AML-193 (cell line): ENCODE results near the gene BCL3.
"Not testable (repeated sequence)": the region's sequence is repeated elsewhere in the genome, so short reads cannot be mapped to it uniquely, and the experiment has no call there.

Experiments used
- DNase-seq, 2 experiments: peaks; one replicate each; lab custom pipeline; 2025; lab: John Stamatoyannopoulos, UW

Gene BCL3

DNA sequence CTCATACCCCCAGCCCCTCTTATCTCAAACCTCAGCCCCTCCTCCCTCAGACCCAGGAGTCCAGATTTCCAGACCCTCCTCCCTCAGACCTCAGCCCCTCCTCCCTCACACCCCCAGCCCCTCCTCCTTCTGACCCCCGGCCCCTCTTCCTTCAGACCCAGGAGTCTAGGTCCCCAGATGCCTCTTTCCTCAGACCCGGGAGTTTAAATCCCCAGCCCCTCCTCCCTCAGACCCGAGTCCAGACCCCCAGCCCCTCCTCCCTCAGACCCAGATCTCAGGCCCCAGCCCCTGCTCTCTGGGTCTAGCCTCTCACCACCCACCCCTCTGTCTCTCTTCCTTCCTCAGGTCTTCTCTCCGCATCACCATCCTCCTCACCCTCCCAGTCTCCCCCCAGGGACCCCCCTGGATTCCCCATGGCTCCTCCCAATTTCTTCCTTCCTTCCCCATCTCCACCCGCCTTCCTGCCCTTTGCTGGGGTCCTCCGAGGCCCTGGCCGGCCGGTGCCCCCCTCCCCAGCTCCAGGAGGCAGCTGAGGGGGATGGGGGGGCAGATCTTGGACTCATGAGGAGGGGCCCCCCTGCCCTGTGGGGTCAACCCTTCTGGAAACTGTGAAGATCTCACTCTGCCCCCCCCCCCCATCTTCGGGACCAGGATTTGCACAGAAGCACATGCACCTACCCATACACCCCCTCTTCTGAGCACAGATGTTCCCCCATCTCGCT is 10.7 kb downstream of the BCL3 start:
- DNase-seq: no peak

DNA sequence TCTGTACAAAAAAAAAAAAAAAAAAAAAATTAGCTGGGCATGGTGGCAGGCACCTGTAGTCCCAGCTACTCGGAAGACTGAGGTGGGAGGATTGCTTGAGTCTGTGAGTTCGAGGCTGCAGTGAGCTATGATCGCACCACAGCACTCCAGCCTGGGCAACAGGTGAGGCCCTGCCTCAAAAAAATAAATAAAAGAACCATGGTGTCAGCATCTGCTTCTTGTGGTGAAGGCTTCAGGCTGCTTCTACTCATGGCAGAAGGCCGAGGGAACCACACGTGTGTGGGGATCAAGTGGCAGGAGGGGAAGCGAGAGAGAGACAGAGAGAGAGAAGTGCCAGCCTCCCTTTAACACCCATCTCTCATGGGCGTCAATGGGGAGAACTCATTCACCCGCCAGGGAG is 13.5 kb downstream of the BCL3 start:
- DNase-seq: no peak

DNA sequence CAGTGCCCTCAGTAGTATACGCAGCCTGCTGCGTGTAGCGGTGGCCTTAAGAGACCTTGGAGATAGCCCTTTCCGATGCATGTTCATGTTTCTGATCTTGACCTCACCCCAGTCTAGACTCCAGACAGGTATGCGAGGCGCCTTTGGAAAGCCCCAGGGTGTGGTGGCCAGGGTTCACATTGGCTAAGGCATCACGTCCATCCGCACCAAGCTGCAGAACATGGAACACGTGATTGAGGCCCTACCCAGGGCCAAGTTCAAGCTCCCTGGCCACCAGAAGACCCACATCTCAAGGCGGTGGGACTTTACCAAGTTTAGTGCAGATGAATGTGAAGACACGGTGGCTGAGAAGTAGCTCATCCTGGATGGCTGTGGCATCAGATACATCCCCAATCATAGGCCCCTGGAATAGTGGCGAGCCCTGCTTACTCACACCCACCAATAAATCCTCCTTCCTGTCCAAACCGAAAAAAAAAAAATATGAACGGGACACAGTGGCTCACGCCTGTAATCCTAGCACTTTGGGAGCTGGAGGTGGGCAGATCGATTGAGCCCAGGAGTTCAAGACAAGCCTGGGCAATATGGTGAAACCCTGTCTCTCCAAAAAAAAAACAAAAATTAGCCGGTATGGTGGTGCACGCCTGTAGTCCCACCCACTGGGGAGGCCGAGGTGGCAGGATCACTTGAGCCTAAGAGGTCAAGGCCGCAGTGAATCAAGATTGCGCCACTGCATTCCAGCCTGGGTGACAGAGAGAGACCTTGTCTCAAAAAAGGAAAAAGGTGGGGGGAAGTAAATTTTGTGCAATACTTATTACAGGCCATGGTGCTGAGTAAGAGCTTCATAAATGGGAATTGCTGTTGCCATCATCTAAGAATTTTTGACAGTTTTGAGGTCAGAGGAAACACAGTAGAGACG is 16.8 kb downstream of the BCL3 start:
- DNase-seq: peak; percentile 88 to 90

DNA sequence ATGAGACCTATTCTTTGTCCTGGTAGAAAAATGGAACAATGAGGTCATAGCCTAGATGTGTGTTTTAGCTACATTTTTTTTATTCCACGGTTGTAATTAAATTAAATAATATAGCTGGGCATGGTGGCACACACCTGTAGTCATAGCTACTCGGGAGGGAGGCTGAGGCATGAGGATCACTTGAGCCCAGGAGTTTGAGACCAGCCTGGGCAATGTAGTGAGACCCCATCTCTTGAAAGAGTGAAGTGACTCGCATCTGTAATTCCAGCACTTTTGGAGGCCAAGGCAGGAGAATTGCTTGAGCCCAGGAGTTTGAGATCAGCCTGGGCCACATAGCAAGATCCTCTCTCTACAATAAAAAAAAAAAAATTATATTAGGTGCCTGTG is 17.4 kb downstream of the BCL3 start:
- no peak for DNase-seq

DNA sequence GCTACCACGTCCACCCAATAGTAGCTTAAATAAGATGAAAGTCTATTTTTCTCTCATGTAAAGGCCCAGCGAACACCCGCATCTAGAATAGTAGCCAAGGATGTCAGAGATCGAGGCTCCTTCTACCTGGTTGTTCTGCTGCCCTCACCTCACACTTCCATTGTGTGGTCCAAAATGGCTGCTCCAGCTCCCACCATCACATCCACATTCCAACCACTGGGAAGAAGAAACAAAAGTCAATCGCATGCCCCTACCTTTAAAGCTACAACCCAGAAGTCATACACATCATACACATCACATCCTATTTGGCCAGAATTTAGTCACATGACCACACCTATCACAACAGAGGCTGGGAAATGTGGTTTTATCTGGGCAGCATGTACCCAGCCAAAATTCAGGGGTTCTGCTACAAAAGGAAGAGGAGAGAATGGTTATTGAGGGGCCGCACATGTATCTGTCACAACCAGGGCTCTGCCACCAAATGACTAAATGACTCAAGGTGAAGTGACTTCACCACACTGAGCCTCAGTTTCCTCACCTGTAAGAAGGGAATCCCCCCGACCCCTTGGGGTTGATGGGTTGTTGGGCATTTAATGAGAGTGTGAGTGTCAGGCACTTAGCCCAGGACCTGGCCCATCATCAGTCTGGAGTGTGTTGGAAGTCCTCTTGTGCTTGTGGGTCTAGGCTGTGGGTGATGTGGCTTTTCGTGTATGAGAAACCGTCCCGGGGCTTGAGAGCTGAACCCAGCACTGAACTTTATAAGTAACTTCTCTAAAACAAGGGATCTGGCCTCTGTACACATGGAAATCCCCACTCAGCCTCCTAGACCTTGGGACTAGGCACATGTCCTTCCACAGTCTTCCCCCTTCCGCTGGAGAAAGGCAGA is 19.0 kb downstream of the BCL3 start:
- DNase-seq: no peak

DNA sequence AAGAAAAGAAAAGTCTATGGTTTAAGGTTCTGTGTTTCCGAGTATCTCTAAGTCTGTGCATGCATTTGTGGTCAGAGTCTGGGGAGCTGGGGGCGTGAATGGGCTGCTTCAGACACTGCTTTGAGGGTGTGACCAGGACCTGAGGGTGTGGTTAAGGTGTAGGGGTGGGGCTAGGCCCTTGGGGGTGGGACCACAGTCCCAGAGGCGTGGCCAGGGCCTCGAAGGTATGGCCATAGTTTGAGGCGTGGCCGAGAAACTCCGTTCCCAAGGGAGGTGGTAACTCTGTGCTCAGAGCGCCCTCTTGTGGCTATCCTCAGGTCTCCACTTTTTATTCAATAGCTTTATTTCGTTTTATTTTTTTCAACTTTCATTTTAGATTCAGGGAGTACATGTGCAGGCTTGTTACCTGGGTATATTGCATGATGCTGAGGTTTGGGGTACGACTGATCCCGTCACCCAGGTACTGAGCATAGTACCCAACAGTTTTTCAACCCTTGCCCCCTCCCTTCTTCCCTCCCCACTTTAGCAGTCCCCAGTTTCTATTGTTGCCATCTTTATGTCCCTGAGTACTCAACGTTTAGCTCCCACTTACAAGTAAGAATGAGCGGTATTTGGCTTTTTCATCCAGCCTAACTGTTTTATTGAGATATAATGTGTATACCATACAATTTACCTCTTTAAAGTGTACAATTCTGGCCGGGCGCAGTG is 22.2 kb downstream of the BCL3 start:
- DNase-seq: peak; percentile 92 to 95

DNA sequence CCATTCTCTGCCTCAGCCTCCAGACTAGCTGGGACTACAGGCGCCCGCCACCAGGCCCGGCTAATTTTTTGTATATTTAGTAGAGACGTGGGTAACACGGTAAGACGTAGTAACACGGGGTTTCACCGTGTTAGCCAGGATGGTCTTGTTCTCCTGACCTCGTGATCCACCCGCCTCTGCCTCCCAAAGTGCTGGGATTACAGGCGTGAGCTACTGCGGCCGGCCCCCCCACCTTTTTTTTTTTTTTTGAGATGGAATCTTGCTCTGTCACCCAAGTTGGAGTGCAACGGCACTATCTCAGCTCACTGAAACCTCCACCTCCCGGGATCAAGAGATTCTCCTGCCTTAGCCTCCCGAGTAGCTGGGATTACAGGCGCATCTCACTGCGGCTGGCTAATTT is 23.6 kb downstream of the BCL3 start:
- not testable (repeated sequence) for DNase-seq

DNA sequence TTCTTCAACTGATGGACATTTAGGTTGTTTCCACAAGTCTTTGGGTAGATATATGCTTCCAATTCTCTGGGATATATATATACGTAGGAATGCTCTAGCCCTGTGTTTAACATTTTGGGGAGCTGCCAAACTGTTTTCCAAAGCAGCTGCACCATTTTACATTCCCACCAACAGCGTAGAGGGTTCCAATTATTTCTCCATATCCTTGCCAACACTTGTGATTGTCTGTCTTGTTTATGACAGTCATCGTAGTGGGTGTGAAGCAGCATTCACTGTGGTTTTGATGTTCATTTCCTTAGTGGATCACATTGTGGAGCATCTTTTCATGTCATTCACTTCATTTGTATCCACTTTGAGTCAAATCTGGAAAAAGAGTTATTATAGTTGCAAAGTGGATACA is 24.5 kb downstream of the BCL3 start:
- no peak for DNase-seq

DNA sequence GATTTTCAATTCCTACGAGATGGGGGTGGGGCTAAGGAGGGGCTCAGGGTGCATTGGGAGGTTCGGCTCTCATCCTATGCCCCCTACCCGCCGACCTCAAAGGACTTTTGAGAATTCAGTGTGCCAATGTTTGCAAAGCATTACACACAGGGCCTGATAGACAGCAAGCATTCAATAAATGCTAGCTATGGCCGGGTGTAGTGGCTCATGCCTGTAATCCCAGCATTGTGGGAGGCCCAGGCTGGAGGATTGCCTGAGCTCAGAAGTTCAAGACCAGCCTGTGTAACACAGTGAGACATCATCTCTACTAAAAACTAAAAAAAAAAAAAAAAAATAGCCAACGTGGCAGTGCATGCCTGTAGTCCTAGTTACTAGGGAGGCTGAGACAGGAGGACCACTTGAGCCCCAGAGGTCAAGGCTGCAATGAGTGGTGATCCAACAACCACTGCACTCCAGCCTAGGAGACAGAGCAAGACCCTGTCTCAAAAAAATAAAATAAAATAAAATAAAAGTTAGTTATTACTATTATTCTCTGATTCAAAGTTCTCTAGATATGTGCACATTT is 27.2 kb downstream of the BCL3 start:
- DNase-seq: no peak

DNA sequence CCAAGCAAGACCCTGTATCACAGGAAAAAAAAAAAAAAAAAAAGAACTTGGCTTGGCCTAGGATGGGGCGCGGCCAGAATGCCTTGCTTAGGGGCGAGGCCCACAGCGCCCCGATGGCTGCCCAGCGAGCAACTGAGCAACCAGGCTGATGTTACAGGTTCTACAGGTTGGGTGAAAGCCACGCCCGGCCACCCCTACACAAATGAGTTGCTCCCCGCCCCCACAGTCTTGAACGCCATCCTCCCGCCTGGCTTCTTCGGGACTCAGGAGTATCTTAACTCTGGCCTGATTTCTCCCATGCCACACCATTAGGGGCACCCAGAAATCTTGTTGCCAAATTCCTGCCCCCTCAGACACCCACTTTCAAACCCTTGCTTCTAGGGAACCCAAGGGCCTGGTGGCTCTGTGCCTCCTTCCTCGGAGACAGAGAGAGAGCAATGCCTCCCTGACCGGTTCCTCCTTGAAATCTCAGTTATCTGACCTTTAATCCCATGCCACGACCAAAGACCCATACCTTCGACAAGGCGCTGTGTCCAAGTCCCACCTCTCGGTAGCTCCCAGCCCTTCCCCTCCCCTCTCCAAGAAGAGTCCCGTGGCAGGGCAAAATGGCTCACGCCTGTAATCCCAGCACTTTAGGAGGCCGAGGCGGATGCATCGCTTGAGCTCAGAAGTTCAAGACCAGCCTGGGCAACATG is 28.0 kb downstream of the BCL3 start:
- DNase-seq: no peak

DNA sequence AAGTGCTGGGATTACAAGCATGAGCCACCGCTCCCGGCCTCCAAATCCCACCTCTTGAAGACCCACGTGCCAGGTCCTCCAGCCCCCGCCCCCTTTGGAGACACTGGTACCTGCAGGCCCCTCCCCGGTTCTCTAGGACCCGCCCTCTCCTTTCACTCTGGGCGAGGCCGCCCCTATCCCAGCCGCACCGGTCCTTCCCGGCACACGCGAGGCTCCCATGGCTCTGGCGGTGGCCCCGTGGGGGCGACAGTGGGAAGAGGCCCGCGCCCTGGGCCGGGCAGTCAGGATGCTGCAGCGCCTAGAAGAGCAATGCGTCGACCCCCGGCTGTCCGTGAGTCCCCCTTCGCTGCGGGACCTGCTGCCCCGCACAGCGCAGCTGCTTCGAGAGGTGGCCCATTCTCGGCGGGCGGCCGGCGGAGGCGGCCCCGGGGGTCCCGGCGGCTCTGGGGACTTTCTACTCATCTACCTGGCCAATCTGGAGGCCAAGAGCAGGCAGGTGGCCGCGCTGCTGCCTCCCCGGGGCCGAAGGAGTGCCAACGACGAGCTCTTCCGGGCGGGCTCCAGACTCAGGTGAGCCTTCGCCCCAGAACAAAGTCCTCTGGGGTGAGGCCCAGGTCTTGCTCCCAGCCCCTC is 29.3 kb downstream of the BCL3 start, which contains the start of gene CBLC:
CBLC (plus strand) TSS at position 176 of the 633 bp plus-strand sequence; CDS start at position 218, 42 bp downstream.
- DNase-seq: no peak

DNA sequence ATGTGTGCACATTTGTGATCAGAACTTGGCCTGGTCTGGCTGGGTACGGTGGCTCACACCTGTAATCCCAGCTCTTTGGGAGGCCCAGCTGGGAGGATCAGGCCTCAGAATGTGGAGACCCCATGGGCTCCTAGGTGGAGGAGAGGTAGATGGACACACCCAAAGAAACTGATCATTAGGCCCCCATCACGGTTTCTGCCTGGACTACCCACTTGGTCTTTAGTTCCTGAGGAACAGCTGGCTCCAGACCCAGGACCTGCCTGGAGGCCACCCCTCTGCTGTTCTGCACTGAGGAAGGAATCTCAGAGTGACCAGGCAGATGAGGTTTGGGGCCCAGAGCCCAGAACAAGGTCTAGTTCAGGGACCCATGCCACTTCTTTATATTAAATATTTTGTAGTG is 30.6 kb downstream of the BCL3 start:
- DNase-seq: no peak

DNA sequence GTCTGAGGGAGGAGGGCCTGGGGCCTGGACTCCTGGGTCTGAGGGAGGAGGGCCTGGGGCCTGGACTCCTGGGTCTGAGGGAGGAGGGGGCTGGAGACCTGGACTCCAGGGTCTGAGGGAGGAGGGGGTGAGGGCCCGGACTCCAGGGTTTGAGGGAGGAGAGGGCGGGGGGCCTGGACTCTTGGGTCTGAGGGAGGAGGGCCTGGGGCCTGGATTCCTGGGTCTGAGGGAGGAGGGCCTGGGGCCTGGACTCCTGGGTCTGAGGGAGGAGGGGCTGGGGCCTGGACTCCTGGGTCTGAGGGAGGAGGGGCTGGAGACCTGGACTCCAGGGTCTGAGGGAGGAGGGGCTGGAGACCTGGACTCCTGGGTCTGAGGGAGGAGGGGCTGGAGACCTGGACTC is 33.2 kb downstream of the BCL3 start:
- not testable (repeated sequence) for DNase-seq

DNA sequence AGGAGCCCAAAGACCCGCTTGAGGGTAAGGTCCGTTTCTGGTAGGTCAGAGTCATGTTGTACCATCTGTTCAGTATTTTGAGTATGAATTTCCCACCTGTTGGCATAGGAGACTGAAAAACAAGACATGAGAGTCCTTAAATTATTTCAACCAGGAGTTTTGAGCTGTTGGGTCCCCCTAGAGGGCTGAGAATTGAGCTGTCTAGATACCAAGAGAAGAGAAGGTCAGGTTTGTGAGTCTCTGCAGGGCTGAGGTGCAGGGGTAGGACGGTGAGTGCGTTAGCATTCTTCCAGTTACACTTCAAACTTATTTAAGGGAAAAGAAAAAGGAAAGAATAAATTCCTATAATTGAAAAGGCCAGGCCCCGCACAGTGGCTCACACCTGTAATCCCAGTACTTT is 34.2 kb downstream of the BCL3 start:
- DNase-seq: peak in 1 of 2 experiments; percentile 23

DNA sequence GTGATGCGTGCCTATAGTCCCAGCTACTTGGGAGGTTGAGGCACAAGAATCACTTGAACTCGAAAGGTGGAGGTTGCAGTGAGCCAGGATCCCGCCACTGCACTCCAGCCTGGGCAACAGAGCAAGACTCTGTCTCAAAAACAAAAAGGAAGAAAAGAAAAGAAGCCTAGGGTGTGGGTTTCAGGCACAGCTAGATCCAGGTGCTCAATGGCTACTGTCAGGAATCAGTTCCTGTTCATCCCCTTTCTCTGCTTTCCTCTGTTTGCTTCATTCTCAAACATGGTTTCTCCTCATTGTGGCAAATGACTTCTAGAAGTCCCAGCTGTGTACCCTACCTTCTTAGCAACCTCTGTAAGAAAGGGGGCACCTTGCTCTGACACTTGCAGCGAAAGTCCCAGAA is 35.0 kb downstream of the BCL3 start:
- DNase-seq: no peak

DNA sequence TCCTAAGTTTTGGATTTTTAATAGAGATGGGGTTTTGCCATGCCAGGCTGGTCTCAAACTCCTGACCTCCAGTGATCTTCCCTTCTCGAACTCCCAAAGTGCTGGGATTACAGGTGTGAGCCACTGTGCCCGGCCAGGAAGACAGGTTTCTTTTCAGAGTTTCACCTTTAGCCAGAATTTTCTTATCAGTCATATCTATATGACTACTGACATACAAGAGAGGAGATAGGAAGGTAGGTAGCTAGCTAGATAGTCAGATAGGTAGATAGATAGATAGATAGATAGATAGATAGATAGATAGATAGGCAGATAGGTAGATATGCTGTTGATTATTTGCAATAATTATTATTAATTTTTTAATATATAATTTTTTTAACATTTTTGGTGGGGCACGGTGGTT is 36.8 kb downstream of the BCL3 start:
- DNase-seq: no peak

DNA sequence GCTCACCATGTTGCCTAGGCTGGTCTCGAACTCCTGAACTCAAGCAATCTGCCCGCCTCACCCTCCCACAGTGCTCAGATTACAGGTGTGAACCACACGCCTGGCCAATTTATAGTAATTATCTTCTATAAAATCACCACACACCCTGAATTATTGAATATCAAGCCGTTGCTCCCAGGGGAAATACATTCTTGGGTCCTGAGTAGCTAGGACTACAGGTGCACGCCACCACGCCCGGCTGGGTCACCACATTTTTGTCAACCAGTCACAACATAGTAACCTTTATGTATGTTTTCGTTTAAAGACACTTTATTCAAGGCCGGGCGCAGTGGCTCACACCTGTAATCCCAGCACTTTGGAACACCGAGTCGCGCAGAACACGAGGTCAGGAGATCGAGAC is 37.5 kb downstream of the BCL3 start:
- no peak for DNase-seq

DNA sequence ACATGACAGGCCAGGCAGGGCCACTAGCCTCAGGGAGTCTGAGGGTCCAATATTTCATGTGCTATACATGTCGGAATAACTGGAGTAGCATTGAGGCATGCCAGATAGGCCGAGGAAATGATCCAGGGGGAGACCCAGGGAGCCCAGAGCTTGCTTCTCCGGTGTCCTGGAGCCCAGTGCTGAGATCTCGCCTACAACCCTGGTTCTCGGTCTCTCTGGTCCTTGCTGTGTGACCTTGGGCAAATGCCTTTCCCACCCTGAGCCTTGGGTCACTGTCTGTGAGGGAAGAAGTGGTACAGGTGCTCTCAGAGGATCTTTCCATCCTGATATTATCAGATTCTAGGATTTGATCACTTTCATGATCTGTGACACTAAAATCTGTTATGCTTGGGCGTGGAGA is 40.5 kb downstream of the BCL3 start:
- DNase-seq: no peak

DNA sequence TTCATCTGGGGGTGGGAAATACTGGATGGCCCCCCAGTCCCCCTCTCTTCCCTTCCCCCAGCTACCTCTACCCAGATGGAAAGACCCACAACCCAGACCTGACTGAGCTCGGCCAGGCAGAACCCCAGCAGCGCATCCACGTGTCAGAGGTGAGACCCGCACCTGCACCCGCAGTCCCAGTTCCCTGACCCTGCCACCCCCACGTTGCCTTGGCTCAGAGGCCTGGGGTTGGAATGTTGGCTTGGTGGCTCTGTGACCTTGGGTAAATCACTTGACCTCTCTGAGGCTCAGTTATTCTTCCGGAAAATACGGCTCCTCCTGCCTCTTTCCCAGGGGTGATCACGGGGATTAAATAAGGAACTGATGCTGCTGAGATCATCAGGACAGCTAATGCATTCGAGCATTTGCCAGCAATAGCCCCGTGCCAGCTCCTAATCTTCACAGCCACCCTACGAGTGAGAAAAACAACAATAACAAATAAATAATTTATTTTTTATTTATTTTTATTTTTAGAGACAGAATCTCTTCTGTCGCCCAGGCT is 41.5 kb downstream of the BCL3 start:
- no peak for DNase-seq

DNA sequence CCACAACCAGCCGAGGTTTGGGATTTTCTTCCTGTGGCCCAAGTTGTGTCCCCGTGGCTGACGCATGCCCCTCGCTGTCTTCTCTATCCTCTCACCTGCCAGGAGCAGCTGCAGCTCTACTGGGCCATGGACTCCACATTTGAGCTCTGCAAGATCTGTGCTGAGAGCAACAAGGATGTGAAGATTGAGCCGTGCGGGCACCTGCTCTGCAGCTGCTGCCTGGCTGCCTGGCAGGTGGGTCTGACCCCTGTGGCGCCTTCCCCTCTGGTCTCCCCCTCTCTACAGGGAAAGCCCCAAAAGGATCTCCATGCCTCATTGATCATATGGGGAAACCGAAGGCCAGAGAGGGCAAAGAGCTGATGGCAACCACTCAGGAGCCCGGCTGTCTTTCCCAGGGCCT is 43.8 kb downstream of the BCL3 start:
- DNase-seq: no peak
